ACC112 (cell line): Measurements from ENCODE around the gene ZNF407.

Experiments
- H2AFZ ChIP-seq: fragments of 200-600 bp; sonication (generic); one replicate; pipeline ENCODE4 v1.6.0; 2017; ENCODE audit warnings: antibody characterized with exemption, low read length; ENCODE audit not compliant: unreplicated experiment
- H3K27ac ChIP-seq: fragments of 200-600 bp; sonication (generic); 2 replicates; pipeline ENCODE4 v1.5.1; 2014; ENCODE audit warnings: low read depth, mild to moderate bottlenecking, antibody characterized with exemption, low read length, moderate library complexity
- H3K27me3 ChIP-seq: fragments of 200-600 bp; sonication (generic); 2 replicates; pipeline ENCODE4 v1.6.1; 2014; ENCODE audit warnings: mild to moderate bottlenecking, antibody characterized with exemption, low read length, moderate library complexity, mixed read lengths; ENCODE audit not compliant: insufficient read depth
- H3K36me3 ChIP-seq: fragments of 200-600 bp; sonication (generic); 2 replicates; pipeline ENCODE4 v1.6.1; 2016; ENCODE audit warnings: mild to moderate bottlenecking, antibody characterized with exemption, low read length, moderate library complexity, mixed read lengths; ENCODE audit not compliant: insufficient read depth
- H3K4me1 ChIP-seq: fragments of 200-600 bp; sonication (generic); one replicate; pipeline ENCODE4 v1.6.1; 2016; ENCODE audit warnings: low read length, mixed read lengths; ENCODE audit not compliant: insufficient read depth, unreplicated experiment, control insufficient read depth
- H3K4me3 ChIP-seq: fragments of 200-600 bp; sonication (generic); 2 replicates; pipeline ENCODE4 v1.5.1; 2014; ENCODE audit warnings: mild to moderate bottlenecking, low read depth, low read length
- H3K79me2 ChIP-seq: fragments of 200-600 bp; sonication (generic); one replicate; pipeline ENCODE4 v1.6.0; 2016; ENCODE audit warnings: low read length; ENCODE audit not compliant: control insufficient read depth, unreplicated experiment, insufficient read depth

Gene ZNF407

GRCh38 chr18:74981476-74981875 lies 383.8 kb downstream of the ZNF407 start:
- no peaks in the 10 kb centered on the region for H3K79me2 ChIP-seq
- H3K36me3 ChIP-seq, result no peaks in the 10 kb centered on the region
- H3K27ac ChIP-seq, result no peak overlapping the region
- no peak overlapping the region for H2AFZ ChIP-seq
- H3K4me1 ChIP-seq, result no peaks in the 10 kb centered on the region
- H3K27me3 ChIP-seq, result no peaks in the 10 kb centered on the region
- H3K4me3 ChIP-seq, result no peak overlapping the region

- Histone ChIP-seq H3K27me3 (no peaks in the 10 kb centered on the region), H3K36me3 (no peaks in the 10 kb centered on the region), H3K27ac (no peak overlapping the region), H2AFZ (no peak overlapping the region), H3K4me3 (no peak overlapping the region), H3K79me2 (no peaks in the 10 kb centered on the region), H3K4me1 (no peaks in the 10 kb centered on the region)
Observed at GRCh38 chr18:74982946-74983635, 385.4 kb downstream of the ZNF407 start.

DNA sequence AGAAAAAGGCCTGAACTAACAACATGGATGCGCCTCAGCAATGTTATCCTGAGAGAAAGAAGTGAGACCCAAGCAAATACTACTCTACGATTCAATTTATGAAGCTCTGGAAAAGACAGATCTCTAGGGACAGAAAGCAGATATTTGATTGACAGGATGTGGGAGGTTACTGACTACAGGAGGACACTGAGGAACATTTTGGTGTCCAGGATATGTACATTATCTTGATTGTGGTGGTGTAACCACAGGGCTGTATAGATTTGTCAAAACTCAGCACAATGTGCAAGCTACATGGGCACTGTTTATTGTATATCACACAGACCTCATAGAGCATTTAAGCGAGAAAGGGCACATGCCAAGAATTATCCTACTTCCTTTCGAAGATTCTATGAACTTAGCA lies 391.5 kb downstream of the ZNF407 start:
- Histone ChIP-seq H2AFZ (no peak overlapping the region), H3K27me3 (no peaks in the 10 kb centered on the region), H3K4me3 (no peak overlapping the region), H3K27ac (no peak overlapping the region), H3K36me3 (no peaks in the 10 kb centered on the region), H3K4me1 (no peaks in the 10 kb centered on the region), H3K79me2 (no peaks in the 10 kb centered on the region)

DNA sequence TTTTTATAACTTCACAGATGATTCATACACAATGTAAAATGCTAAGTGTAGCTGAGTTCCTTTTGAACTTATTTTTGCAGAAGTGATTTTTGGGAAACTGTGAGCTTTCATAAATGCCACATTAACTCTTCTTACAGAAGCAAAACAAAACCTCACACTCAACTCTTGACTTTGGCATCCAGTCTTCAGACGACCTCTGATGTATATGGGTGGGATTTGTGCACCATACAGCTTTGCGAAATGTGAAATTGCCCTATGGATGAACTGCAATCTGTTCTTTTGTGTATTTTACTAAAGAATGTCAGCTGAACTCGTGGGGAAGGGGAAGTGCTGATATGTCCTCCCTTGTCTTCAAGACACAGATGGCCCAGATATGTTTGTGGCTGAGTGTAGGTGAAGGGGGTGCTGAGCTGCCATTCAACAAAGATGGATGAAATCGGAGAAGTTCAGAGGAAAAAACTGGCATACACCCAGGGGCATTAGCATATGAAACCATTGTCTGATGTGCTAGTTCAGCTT lies 393.0 kb downstream of the ZNF407 start:
- H3K4me3 ChIP-seq, result no peak overlapping the region
- H3K27ac ChIP-seq, result no peak overlapping the region

GRCh38 chr18:74994502-74995418 lies 397.1 kb downstream of the ZNF407 start:
- H3K27ac ChIP-seq, result no peak overlapping the region
- H3K4me1 ChIP-seq, result peaks cover 12% of the 10 kb centered on the region
- no peaks in the 10 kb centered on the region for H3K36me3 ChIP-seq
- no peak overlapping the region for H3K4me3 ChIP-seq
- no peaks in the 10 kb centered on the region for H3K79me2 ChIP-seq
- no peaks in the 10 kb centered on the region for H3K27me3 ChIP-seq
- no peak overlapping the region for H2AFZ ChIP-seq

More for the DNA sequence above, 393.0 kb downstream of the ZNF407 start:
- H3K79me2 ChIP-seq, result no peaks in the 10 kb centered on the region
- H3K4me1 ChIP-seq, result peaks cover 12% of the 10 kb centered on the region
- no peaks in the 10 kb centered on the region for H3K27me3 ChIP-seq
- H3K36me3 ChIP-seq, result no peaks in the 10 kb centered on the region
- H2AFZ ChIP-seq, result no peak overlapping the region

DNA sequence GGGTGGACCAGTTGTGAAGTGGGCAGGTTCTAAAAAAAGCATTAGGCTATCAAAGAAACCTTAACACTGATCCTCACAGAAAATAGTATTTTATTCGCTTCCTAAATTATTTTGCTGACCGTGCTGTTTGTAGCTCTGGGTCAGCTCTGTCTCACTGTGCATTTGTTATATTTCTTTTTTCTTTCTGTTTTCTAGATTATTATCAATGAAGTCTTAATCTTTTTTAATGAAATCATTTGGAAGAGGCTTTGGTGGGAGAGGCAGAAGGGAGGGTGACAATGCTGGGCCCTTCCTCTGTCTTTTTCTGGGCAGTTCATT lies 397.7 kb downstream of the ZNF407 start:
- Histone ChIP-seq H3K36me3 (no peaks in the 10 kb centered on the region), H3K27ac (no peak overlapping the region), H3K4me3 (no peak overlapping the region), H3K79me2 (no peaks in the 10 kb centered on the region), H2AFZ (no peak overlapping the region), H3K4me1 (peaks cover 12% of the 10 kb centered on the region), H3K27me3 (no peaks in the 10 kb centered on the region)

- Histone ChIP-seq H3K27ac (no peak overlapping the region), H3K36me3 (no peaks in the 10 kb centered on the region), H3K79me2 (no peaks in the 10 kb centered on the region), H2AFZ (no peak overlapping the region), H3K27me3 (no peaks in the 10 kb centered on the region), H3K4me3 (no peak overlapping the region), H3K4me1 (peaks cover 12% of the 10 kb centered on the region)
Observed at GRCh38 chr18:74996055-74996454, 398.4 kb downstream of the ZNF407 start.

- Histone ChIP-seq H3K36me3 (no peaks in the 10 kb centered on the region), H3K4me1 (peaks cover 12% of the 10 kb centered on the region), H3K27me3 (no peaks in the 10 kb centered on the region), H3K79me2 (no peaks in the 10 kb centered on the region), H2AFZ (no peak overlapping the region), H3K4me3 (no peak overlapping the region), H3K27ac (no peak overlapping the region)
Observed at GRCh38 chr18:74996996-74997395, 399.3 kb downstream of the ZNF407 start.

- H3K27ac ChIP-seq, result no peak overlapping the region
- H3K79me2 ChIP-seq, result no peaks in the 10 kb centered on the region
- no peak overlapping the region for H3K4me3 ChIP-seq
- H3K4me1 ChIP-seq, result peaks cover 7% of the 10 kb centered on the region
- H3K36me3 ChIP-seq, result no peaks in the 10 kb centered on the region
- no peak overlapping the region for H2AFZ ChIP-seq
- H3K27me3 ChIP-seq, result no peaks in the 10 kb centered on the region
Observed at GRCh38 chr18:75000920-75001319, 403.2 kb downstream of the ZNF407 start.

- Histone ChIP-seq H3K4me1 (peaks cover 9% of the 10 kb centered on the region), H3K79me2 (no peaks in the 10 kb centered on the region), H3K4me3 (no peak overlapping the region), H3K36me3 (no peaks in the 10 kb centered on the region), H3K27ac (no peak overlapping the region), H2AFZ (no peak overlapping the region), H3K27me3 (no peaks in the 10 kb centered on the region)
Observed at GRCh38 chr18:75003039-75003438, 405.4 kb downstream of the ZNF407 start.
